Kidney (tissue), 14 donors: ENCODE measurements around the gene ARHGEF7. TPM values are rescaled to one million over a fixed set of nuclear protein-coding genes. Genes with fewer than 3 reads are reported as not detected.

Experiments used
- DNase-seq, 5 donors: peaks; one replicate each; pipeline ENCODE4 v3.0.0-alpha.2; 2013 to 2020
- FAIRE-seq: peaks from 2 replicates; lab custom pipeline; 2012; peaks lifted over from hg19 to GRCh38; lab: Jason Lieb, UNC
- H3K27ac ChIP-seq, 2 donors: one replicate each; pipeline ENCODE4 v1.7.0; 2013; ENCODE audit warnings: low read depth in 2 of 2, low read length in 2 of 2, inconsistent platforms in 1 of 2
- H3K27me3 ChIP-seq: one replicate; pipeline ENCODE4 v1.7.1; 2013; ENCODE audit warnings: low read length, inconsistent platforms; ENCODE audit not compliant: control insufficient read depth, insufficient read depth
- H3K36me3 ChIP-seq, 3 donors: one replicate each; pipeline versions ENCODE4 v1.7.0 to v1.7.1; 2013; ENCODE audit warnings: low read length in 3 of 3, control low read depth in 1 of 3, inconsistent platforms in 1 of 3; ENCODE audit not compliant: insufficient read depth in 3 of 3, control insufficient read depth in 2 of 3
- H3K4me1 ChIP-seq, 3 donors: one replicate each; pipeline versions ENCODE4 v1.7.0 to v1.7.1; 2013; ENCODE audit warnings: low read length in 3 of 3, inconsistent platforms in 1 of 3, low read depth in 1 of 3; ENCODE audit not compliant: control insufficient read depth in 2 of 3, insufficient read depth in 2 of 3
- H3K4me3 ChIP-seq, 3 donors: one replicate each; pipeline versions ENCODE4 v1.7.0 to v1.8.1; 2013; ENCODE audit warnings: low read length in 3 of 3, control low read depth in 1 of 3, inconsistent platforms in 1 of 3
- H3K9ac ChIP-seq, 3 donors: one replicate each; pipeline versions ENCODE4 v1.7.0 to v1.7.1; 2013; ENCODE audit warnings: low read length in 3 of 3, control low read depth in 1 of 3, inconsistent platforms in 1 of 3
- H3K9me3 ChIP-seq, 3 donors: one replicate each; pipeline versions ENCODE4 v1.7.0 to v1.7.1; 2013; ENCODE audit warnings: low read length in 3 of 3, control low read depth in 1 of 3, inconsistent platforms in 1 of 3; ENCODE audit not compliant: control insufficient read depth in 2 of 3, insufficient read depth in 1 of 3
- intact Hi-C: fragments of 100-400 bp; cut with DNase I; formaldehyde crosslinking; loops from one replicate; pipeline ENCODE4 v1.11.1; 2022
- polyA plus RNA-seq: library from polyadenylated mRNA; stranded (reverse); fragments of 350-450 nt; fragmentation: Illumina TruSeq; extraction: RNeasy Lipid Tissue Mini Kit (QIAGEN cat#74804); gene quantifications from one replicate; pipeline ENCODE4 v1.2.3, GENCODE V29; 2014; ENCODE audit warnings: low read depth, low replicate concordance; ENCODE audit not compliant: insufficient read depth
- total RNA-seq: library from RNA; stranded (reverse); fragmentation: NEBNext Ultra II Directional; extraction: Animal tissue kit (Norgen Biotek cat#: 25700); gene quantifications from one replicate; pipeline ENCODE4 v1.2.1, GENCODE V29; 2021
- TF ChIP-seq, protein P1 (sequence below): IDR thresholded peaks from 3 replicates; pipeline ENCODE4 v1.5.1; 2012; ENCODE audit warnings: mild to moderate bottlenecking, moderate library complexity, borderline replicate concordance; ENCODE audit not compliant: insufficient read depth; ENCODE audit errors: extremely low read depth
- donor health status: control.
- donor health status: control.
- donor health status: control.
- donor health status: control.
- donor health status: control.
- donor health status: DM: yes; HTN: yes; CAD: no.
- donor health status: Normal renal cell carcinoma (clear cell type).

ARHGEF7 gene
- total and polyA plus RNA-seq, 2 donors from 2014 or later = 17.9 to 56.4 TPM

DNA sequence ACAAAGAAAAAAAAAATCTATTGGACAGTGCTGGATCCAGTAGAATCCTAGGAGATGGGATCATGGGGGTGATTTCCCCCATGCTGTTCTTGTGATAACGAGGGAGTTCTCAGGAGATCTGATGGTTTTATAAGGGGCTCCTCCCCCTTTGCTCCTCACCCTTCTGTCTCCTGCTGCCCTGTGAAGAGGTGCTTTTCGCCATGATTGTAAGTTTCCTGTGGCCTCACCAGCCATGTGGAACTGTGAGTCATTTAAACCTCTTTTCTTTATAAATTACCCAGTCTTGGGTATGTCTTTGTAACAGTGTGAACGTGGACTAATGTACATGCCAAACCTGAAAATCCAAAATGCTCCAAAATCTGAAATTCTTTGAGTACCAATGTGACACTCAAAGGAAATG is 45.5 kb downstream of the ARHGEF7 start:
- no peak overlapping the region for H3K27ac ChIP-seq
- H3K9me3 ChIP-seq = peaks cover 0 to 2% (median 0%) of the 10 kb centered on the region in 3 donors
- intact Hi-C loops = no loop called here
- H3K36me3 ChIP-seq = peaks cover 0 to 2% (median 0%) of the 10 kb centered on the region in 3 donors
- TF ChIP-seq, protein P1, sequence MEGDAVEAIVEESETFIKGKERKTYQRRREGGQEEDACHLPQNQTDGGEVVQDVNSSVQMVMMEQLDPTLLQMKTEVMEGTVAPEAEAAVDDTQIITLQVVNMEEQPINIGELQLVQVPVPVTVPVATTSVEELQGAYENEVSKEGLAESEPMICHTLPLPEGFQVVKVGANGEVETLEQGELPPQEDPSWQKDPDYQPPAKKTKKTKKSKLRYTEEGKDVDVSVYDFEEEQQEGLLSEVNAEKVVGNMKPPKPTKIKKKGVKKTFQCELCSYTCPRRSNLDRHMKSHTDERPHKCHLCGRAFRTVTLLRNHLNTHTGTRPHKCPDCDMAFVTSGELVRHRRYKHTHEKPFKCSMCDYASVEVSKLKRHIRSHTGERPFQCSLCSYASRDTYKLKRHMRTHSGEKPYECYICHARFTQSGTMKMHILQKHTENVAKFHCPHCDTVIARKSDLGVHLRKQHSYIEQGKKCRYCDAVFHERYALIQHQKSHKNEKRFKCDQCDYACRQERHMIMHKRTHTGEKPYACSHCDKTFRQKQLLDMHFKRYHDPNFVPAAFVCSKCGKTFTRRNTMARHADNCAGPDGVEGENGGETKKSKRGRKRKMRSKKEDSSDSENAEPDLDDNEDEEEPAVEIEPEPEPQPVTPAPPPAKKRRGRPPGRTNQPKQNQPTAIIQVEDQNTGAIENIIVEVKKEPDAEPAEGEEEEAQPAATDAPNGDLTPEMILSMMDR = no peak
- FAIRE-seq (no peak), DNase-seq (no peak)
- no peak overlapping the region for H3K9ac ChIP-seq
- H3K4me3 ChIP-seq = no peak overlapping the region
- no peaks in the 10 kb centered on the region for H3K27me3 ChIP-seq
- peaks cover 0 to 6% (median 2%) of the 10 kb centered on the region in 3 donors for H3K4me1 ChIP-seq

DNA sequence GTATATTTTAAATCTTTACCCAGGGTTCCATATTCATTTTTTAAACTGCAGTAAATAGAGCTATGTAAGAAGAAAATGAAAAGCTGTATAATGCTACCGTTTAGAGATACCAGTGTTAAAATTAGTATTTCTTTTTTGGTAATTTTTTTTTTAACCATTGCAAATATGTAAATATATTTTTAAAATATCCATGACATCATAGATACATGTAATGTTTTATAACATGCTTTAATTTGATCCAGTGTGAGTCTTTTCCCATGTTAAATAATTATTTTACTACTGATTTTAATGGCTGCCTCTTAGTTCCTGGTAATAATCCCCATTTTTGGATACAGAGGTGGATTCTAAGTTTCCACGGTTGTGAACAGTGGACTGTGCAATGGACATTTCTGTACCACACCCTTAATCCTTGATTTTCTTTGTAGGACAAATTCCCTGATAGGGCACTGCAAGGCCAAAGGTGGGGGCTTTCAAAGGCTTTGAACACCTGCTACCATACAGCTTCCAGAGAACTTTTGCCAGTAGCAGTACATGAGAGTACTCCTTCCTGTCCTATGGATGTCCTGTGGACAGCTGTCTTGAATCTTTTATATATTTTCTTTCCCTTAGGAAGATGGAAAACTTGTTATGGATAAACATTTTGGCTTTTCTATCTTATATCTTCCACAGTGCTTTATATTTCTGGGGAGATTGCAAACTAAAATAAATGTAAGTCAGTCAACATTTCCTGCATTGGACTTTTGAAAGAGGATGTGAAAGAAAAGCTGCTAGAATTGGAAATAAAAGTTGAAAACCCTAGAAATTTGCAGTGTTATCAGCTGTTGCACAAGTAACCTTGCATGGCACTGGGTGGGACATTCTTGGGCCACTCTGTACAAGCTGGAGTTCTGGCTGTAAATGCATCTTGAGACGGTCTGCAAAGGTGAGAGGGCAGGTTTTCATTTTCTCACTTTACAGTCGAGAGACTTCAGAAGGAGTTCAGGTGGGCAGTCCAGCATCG is 46.8 kb downstream of the ARHGEF7 start:
- H3K4me1 ChIP-seq = peaks cover 0 to 15% (median 6%) of the 10 kb centered on the region in 3 donors
- H3K36me3 ChIP-seq = peaks cover 0 to 2% (median 0%) of the 10 kb centered on the region in 3 donors
- no peak overlapping the region for H3K9ac ChIP-seq
- H3K9me3 ChIP-seq = peaks cover 0 to 2% (median 0%) of the 10 kb centered on the region in 3 donors
- no peaks in the 10 kb centered on the region for H3K27me3 ChIP-seq
- DNase-seq (no peak), FAIRE-seq (no peak)
- no peak overlapping the region for H3K4me3 ChIP-seq
- H3K27ac ChIP-seq = no peak overlapping the region
- intact Hi-C loops = no loop called here
- TF ChIP-seq, protein P1 = no peak

DNA sequence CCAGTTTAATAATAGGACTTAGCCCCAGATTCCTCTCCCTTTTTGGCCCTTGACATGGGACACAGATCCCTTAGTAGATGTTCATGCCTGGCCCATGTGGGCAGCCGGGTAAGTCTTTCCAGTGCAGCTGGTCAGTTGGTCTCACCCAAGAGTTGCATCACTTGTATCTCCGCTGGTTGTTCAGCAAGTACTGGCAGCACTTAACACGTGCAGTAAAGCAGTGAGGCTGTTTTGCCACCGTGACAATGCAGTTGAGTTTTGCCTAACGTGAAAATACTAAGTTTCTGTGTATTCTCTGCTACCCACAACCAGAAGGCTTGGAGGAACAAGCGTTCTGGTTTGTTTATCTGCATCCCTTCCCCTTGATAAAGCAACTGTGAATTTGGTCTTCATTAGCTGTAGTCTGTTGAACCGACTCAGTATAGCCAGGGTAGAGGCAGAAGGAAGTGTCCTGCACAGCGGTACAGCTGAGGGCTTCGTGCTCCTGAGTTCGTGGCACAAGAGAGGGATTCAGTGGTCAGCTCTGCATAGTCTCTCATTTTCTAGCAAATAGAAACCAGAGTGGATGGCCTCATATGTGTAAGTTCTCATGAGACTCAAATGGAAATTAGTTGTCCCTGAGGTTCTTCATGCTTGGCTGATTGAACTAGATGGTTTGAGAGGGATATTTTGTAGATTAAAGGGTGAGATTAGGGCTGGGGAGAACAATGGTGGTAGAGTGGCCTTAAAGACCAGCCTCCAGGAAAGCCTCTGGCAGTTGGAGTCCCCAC is 50.3 kb downstream of the ARHGEF7 start:
- intact Hi-C loops = no loop called here
- no peak for FAIRE-seq
- no peak overlapping the region for H3K4me3 ChIP-seq
- TF ChIP-seq, protein P1 = no peak
- H3K27me3 ChIP-seq = no peaks in the 10 kb centered on the region
- peaks cover 0 to 5% (median 3%) of the 10 kb centered on the region in 3 donors for H3K36me3 ChIP-seq
- no peak overlapping the region for H3K27ac ChIP-seq
- DNase-seq = no peak
- H3K9ac ChIP-seq = no peak overlapping the region
- H3K4me1 ChIP-seq = peaks cover 0 to 19% (median 6%) of the 10 kb centered on the region in 3 donors
- no peaks in the 10 kb centered on the region for H3K9me3 ChIP-seq
